A673 (cell line): ENCODE data around the gene MEOX1. TPM values are rescaled to one million over a fixed set of nuclear protein-coding genes. Genes with fewer than 3 reads are reported as not detected.

Experiments
- BruUV-seq: library from RNA; stranded (reverse); fragments of 400-500 nt; replicated peaks from 2 replicates; lab custom pipeline; 2021; lab: Mats Ljungman, UMichigan
- CTCF ChIA-PET: fragments of 300-600 bp; sonication (Branson Sonifier 250); formaldehyde crosslinking; loops from one replicate; lab custom pipeline; 2022; ENCODE audit warnings: antibody characterized with exemption; lab: Charles Lee
- POLR2A ChIA-PET: fragments of 300-600 bp; sonication (Branson Sonifier 250); formaldehyde crosslinking; loops from one replicate; lab custom pipeline; 2022; ENCODE audit warnings: antibody characterized with exemption; ENCODE audit not compliant: low non-redundant PET; lab: Charles Lee
- DNase-seq: peaks from one replicate; pipeline ENCODE4 v3.0.0-alpha.2; 2015; ENCODE audit warnings: low spot score
- H3K27ac ChIP-seq: fragments of 200-600 bp; sonication (generic); 2 replicates; pipeline ENCODE4 v1.5.1; 2016; ENCODE audit warnings: mixed run types, low read depth, mild to moderate bottlenecking, mixed read lengths, antibody characterized with exemption, low read length; ENCODE audit not compliant: poor library complexity, severe bottlenecking
- H3K27me3 ChIP-seq: fragments of 200-600 bp; sonication (generic); replicated peaks from 2 replicates; pipeline ENCODE4 v1.6.1; 2017; ENCODE audit warnings: mixed run types, low read depth, mild to moderate bottlenecking, mixed read lengths, antibody characterized with exemption, low read length; ENCODE audit not compliant: insufficient read depth, poor library complexity
- H3K36me3 ChIP-seq: fragments of 200-600 bp; sonication (generic); 2 replicates; pipeline ENCODE4 v1.6.1; 2016; ENCODE audit warnings: mixed run types, mild to moderate bottlenecking, mixed read lengths, antibody characterized with exemption, low read length; ENCODE audit not compliant: insufficient read depth, poor library complexity, severe bottlenecking
- H3K4me1 ChIP-seq: fragments of 200-600 bp; sonication (generic); 2 replicates; pipeline ENCODE4 v1.6.1; 2017; ENCODE audit warnings: mixed run types, mild to moderate bottlenecking, mixed read lengths, antibody characterized with exemption, low read length; ENCODE audit not compliant: insufficient read depth, poor library complexity, severe bottlenecking
- H3K4me3 ChIP-seq: fragments of 200-600 bp; sonication (generic); 2 replicates; pipeline ENCODE4 v1.5.1; 2016; ENCODE audit warnings: low read depth, mixed run types, mild to moderate bottlenecking, mixed read lengths, low read length; ENCODE audit not compliant: poor library complexity, severe bottlenecking
- H3K9me3 ChIP-seq: fragments of 200-600 bp; sonication (generic); 2 replicates; pipeline ENCODE4 v1.6.1; 2016; ENCODE audit warnings: mixed run types, low read depth, mild to moderate bottlenecking, mixed read lengths, antibody characterized with exemption, low read length; ENCODE audit not compliant: poor library complexity, severe bottlenecking
- EZH2 ChIP-seq: fragments of 200-600 bp; sonication (generic); IDR thresholded peaks from 2 replicates; pipeline ENCODE4 v1.6.1; 2017; ENCODE audit warnings: borderline replicate concordance, low read depth, mild to moderate bottlenecking, mixed read lengths, antibody characterized with exemption, low read length; ENCODE audit not compliant: poor library complexity, severe bottlenecking
- intact Hi-C: fragments of 100-400 bp; cut with micrococcal nuclease; formaldehyde crosslinking; loops from one replicate; pipeline ENCODE4 v1.10.0; 2022; ENCODE audit not compliant: unreplicated experiment
- total RNA-seq: library from RNA; stranded (reverse); gene quantifications from 2 replicates; pipeline ENCODE4 v1.2.3, GENCODE V29; 2021
- TF ChIP-seq, protein P1 (sequence below): fragments of 300-800, 200-600 bp; sonication (generic); conservative IDR thresholded peaks from 2 replicates; pipeline ENCODE4 v1.5.1; 2017; ENCODE audit warnings: low read depth, mild to moderate bottlenecking, antibody characterized with exemption, low read length, moderate library complexity, mixed read lengths

The MEOX1 gene
- total RNA-seq, 1 experiment from 2014 or later: 0.82 TPM

DNA sequence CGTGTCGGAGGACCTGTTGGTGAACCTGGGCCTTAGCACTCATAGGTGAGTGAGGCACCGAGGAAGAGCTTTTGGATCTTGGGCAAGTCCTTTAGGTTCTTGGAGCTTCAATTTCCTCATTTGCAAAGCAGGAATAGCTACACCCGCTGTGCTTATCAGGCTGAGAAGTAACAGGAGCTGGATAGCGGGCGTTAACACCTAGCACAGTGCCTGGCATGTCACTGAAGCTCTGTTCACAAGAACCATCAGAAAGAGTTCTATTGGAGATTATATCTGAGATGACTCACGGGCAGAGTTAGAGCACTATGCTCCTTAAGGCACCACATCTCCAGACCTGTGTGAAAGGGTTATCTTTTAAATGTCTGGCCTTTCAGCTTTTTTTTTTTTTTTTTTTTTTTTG, 12.8 kb downstream of the MEOX1 start:
- intact Hi-C loops: no loop called here
- H3K27me3 ChIP-seq: no peaks in the 10 kb centered on the region
- TF ChIP-seq, protein P1, sequence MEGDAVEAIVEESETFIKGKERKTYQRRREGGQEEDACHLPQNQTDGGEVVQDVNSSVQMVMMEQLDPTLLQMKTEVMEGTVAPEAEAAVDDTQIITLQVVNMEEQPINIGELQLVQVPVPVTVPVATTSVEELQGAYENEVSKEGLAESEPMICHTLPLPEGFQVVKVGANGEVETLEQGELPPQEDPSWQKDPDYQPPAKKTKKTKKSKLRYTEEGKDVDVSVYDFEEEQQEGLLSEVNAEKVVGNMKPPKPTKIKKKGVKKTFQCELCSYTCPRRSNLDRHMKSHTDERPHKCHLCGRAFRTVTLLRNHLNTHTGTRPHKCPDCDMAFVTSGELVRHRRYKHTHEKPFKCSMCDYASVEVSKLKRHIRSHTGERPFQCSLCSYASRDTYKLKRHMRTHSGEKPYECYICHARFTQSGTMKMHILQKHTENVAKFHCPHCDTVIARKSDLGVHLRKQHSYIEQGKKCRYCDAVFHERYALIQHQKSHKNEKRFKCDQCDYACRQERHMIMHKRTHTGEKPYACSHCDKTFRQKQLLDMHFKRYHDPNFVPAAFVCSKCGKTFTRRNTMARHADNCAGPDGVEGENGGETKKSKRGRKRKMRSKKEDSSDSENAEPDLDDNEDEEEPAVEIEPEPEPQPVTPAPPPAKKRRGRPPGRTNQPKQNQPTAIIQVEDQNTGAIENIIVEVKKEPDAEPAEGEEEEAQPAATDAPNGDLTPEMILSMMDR: no peak
- no peak for TF ChIP-seq EZH2
- H3K4me1 ChIP-seq: no peaks in the 10 kb centered on the region
- ChIA-PET CTCF (interaction anchor here (0.7 kb wide), 1 partner anchor 46 kb away, joined by 3 read pairs; no protein-coding TSS in a partner anchor), POLR2A (no interaction called here)
- no peak overlapping the region for H3K4me3 ChIP-seq
- no peaks in the 10 kb centered on the region for H3K9me3 ChIP-seq
- no peak for DNase-seq
- BruUV-seq: no TSS peak
- H3K36me3 ChIP-seq: no peaks in the 10 kb centered on the region
- no peak overlapping the region for H3K27ac ChIP-seq

DNA sequence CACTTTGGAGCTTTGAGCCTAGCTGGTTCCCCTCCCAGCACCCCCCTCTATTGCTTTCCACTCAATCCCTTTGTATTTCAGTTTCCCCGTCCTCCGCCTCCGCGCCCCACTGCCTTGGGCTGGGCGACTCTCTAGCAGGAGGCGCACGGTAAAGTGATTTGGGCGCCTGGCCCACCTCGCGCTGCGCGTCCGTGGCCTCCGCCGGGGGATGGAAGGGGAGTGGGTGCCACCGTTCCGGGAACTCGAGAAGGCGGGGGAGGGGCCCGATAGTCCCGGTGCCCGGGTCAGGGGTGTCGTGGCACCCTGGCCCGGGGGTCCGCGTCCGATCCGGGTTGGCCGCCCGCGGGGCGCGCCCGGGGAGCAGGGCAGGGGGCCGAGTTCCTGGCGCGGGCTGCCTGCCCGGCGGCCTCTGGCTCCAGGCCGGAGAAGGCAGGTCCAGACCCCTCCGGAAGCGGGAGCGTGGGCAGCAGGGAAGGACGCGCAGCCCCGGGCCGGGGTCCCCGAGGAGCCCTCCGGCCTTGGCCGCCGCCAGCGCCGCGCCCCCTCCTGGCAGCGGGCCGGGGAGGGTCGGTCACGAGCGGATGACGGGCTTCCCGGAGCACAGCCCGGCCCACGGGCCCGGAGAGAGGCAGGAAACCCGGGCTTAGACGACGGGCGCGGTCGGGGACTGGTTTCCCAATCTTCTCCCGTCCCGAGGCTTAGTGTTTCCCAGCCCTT, 15.8 kb downstream of the MEOX1 start:
- Histone ChIP-seq H3K4me1 (no peaks in the 10 kb centered on the region), H3K36me3 (no peaks in the 10 kb centered on the region), H3K27ac (no peak overlapping the region), H3K4me3 (peak overlapping the region; percentile 43), H3K9me3 (no peaks in the 10 kb centered on the region), H3K27me3 (no peaks in the 10 kb centered on the region)
- intact Hi-C loops: no loop called here
- POLR2A ChIA-PET: no interaction called here
- CTCF ChIA-PET: no interaction called here
- TF ChIP-seq EZH2: no peak
- TF ChIP-seq, protein P1: no peak; the same call in 1 of the 2 replicates
- no peak for DNase-seq
- no TSS peak for BruUV-seq

DNA sequence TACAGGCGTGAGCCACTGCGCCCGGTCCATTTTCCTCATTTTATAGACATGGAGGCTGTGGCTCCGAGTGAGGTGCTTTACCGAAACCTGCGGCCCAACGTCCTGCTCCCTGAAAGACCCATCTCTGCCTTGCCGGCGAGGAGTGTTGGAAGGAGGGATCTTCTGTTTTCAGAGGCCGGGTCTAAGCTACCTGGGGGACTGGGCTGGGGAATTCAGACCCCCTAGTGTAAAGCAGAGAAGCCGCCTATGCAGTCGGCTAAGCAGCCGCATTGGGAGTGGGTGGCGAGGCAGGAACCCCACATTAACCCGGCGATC, 16.3 kb downstream of the MEOX1 start:
- BruUV-seq: no TSS peak
- no peak for TF ChIP-seq EZH2
- TF ChIP-seq, protein P1: no peak
- Histone ChIP-seq H3K9me3 (no peaks in the 10 kb centered on the region), H3K4me3 (peak overlapping the region; percentile 43), H3K4me1 (no peaks in the 10 kb centered on the region), H3K36me3 (no peaks in the 10 kb centered on the region), H3K27me3 (no peaks in the 10 kb centered on the region), H3K27ac (no peak overlapping the region)
- no peak for DNase-seq
- POLR2A ChIA-PET: no interaction called here
- intact Hi-C loops: no loop called here
- CTCF ChIA-PET: no interaction called here
